MCF 10A (cell line): ENCODE data around the gene ENOSF1. TPM values are rescaled to one million over a fixed set of nuclear protein-coding genes. Genes with fewer than 3 reads are reported as not detected.

ENCODE experiments used
- BruUV-seq: library from RNA; stranded (reverse); fragments of 400-500 nt; replicated peaks from 2 replicates; lab custom pipeline; 2021; lab: Mats Ljungman, UMichigan
- CTCF ChIA-PET: fragments of 300-600 bp; sonication (Branson Sonifier 250); formaldehyde crosslinking; extraction: SDS; loops from one replicate; lab custom pipeline; 2021; ENCODE audit warnings: antibody characterized with exemption, inconsistent platforms; lab: Yijun Ruan, JAX
- POLR2A ChIA-PET: fragments of 300-600, 350-650 bp; sonication (Branson Sonifier 250); formaldehyde crosslinking; extraction: SDS; loops from one replicate; lab custom pipeline; 2020; ENCODE audit warnings: antibody characterized with exemption, inconsistent platforms; lab: Yijun Ruan, JAX
- DNase-seq: peaks from one replicate; pipeline ENCODE4 v3.0.0-alpha.2; 2018; ENCODE audit not compliant: unreplicated experiment
- H3K27ac Mint-ChIP-seq: one replicate; pipeline ENCODE4 v1.8.0; 2022; ENCODE audit warnings: mild to moderate bottlenecking, low read depth, mixed read lengths; ENCODE audit not compliant: unreplicated experiment
- H3K27me3 Mint-ChIP-seq: one replicate; pipeline ENCODE4 v1.8.0; 2022; ENCODE audit warnings: mixed read lengths; ENCODE audit not compliant: insufficient read depth, unreplicated experiment
- H3K36me3 Mint-ChIP-seq: one replicate; pipeline ENCODE4 v1.8.0; 2022; ENCODE audit warnings: mild to moderate bottlenecking, moderate library complexity, mixed read lengths; ENCODE audit not compliant: insufficient read depth, unreplicated experiment
- H3K4me1 Mint-ChIP-seq: one replicate; pipeline ENCODE4 v1.8.0; 2022; ENCODE audit warnings: mixed read lengths; ENCODE audit not compliant: insufficient read depth, unreplicated experiment
- H3K4me3 Mint-ChIP-seq: one replicate; pipeline ENCODE4 v1.8.0; 2022; ENCODE audit warnings: mild to moderate bottlenecking, moderate library complexity, mixed read lengths; ENCODE audit not compliant: unreplicated experiment
- H3K9me3 Mint-ChIP-seq: one replicate; pipeline ENCODE4 v1.8.0; 2022; ENCODE audit warnings: mixed read lengths; ENCODE audit not compliant: unreplicated experiment
- intact Hi-C: fragments of 100-400 bp; cut with micrococcal nuclease; formaldehyde crosslinking; loops from 2 replicates; pipeline ENCODE4 v1.14.1; 2022
- total RNA-seq: library from RNA; stranded (reverse); gene quantifications from 2 replicates; pipeline ENCODE4 v1.2.3, GENCODE V29; 2022
- TF ChIP-seq, protein P1 (sequence below): fragments of 200-600 bp; IDR thresholded peaks from one replicate; pipeline ENCODE4 v1.8.0; 2022; ENCODE audit warnings: antibody characterized with exemption, mild to moderate bottlenecking; ENCODE audit not compliant: unreplicated experiment

The ENOSF1 gene
- total RNA-seq, 1 experiment from 2014 or later, result 106 TPM

DNA sequence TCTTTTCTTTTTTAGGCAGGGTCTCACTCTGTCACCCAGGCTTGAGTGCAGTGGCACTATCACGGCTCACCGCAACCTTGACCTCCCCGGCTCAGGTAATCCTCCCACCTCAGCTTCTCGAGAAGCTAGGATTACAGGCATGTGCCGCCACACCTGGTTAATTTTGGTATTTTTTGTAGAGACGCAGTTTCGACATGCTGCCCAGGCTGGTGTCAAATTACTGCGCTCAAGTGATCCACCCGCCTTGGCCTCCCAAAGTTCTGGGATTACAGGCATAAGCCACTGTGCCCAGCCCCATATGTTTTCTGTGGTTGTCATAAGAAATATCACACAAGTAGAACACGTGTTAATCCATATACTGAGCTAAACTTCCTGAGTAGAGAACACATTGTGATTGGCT lies 14.6 kb downstream of the ENOSF1 start:
- ChIA-PET CTCF (interaction anchor here (1.0 to 1.1 kb wide), 3 partner anchors 13 to 39 kb away, joined by 3 read pairs; no protein-coding TSS in a partner anchor), POLR2A (interaction anchor here (0.5 to 1.2 kb wide), 3 partner anchors 18 to 131 kb away, joined by 3 to 5 read pairs (median 3); no protein-coding TSS in a partner anchor)
- H3K9me3 Mint-ChIP-seq, result no peaks in the 10 kb centered on the region
- no TSS peak for BruUV-seq
- H3K27me3 Mint-ChIP-seq, result no peaks in the 10 kb centered on the region
- H3K4me1 Mint-ChIP-seq, result peaks cover 2% of the 10 kb centered on the region
- H3K36me3 Mint-ChIP-seq, result peaks cover 64% of the 10 kb centered on the region
- intact Hi-C loops, result no loop called here
- H3K4me3 Mint-ChIP-seq, result no peak overlapping the region
- TF ChIP-seq, protein P1, sequence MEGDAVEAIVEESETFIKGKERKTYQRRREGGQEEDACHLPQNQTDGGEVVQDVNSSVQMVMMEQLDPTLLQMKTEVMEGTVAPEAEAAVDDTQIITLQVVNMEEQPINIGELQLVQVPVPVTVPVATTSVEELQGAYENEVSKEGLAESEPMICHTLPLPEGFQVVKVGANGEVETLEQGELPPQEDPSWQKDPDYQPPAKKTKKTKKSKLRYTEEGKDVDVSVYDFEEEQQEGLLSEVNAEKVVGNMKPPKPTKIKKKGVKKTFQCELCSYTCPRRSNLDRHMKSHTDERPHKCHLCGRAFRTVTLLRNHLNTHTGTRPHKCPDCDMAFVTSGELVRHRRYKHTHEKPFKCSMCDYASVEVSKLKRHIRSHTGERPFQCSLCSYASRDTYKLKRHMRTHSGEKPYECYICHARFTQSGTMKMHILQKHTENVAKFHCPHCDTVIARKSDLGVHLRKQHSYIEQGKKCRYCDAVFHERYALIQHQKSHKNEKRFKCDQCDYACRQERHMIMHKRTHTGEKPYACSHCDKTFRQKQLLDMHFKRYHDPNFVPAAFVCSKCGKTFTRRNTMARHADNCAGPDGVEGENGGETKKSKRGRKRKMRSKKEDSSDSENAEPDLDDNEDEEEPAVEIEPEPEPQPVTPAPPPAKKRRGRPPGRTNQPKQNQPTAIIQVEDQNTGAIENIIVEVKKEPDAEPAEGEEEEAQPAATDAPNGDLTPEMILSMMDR, result no peak
- no peak overlapping the region for H3K27ac Mint-ChIP-seq
- DNase-seq, result peak; percentile 60

DNA sequence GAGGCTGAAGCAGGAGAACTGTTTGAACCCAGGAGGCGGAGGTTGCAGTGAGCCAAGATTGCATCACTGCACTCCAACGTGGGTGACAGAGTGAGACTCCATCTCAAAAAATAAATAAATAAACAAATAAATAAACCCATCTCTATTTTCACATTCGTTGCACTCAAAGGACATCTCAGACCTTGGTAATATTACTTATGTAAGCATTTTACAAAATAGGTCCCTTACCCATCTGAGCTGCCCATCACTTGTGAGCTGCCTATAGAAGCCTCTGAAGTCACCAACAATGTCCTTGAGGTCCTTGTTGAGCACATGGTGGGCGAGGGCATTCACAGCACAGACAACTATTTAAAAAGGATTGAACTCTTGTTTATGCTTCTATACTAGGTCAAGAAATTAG lies 15.4 kb downstream of the ENOSF1 start:
- CTCF ChIA-PET, result interaction anchor here (0.6 to 1.1 kb wide), 3 partner anchors 16 to 66 kb away, joined by 3 read pairs; partner anchors contain the start of gene ENOSF1
- peaks cover 72% of the 10 kb centered on the region for H3K36me3 Mint-ChIP-seq
- TF ChIP-seq, protein P1, result no peak
- H3K27ac Mint-ChIP-seq, result no peak overlapping the region
- H3K27me3 Mint-ChIP-seq, result no peaks in the 10 kb centered on the region
- BruUV-seq, result no TSS peak
- H3K9me3 Mint-ChIP-seq, result no peaks in the 10 kb centered on the region
- no peak for DNase-seq
- intact Hi-C loops, result no loop called here
- POLR2A ChIA-PET, result no interaction called here
- no peak overlapping the region for H3K4me3 Mint-ChIP-seq
- H3K4me1 Mint-ChIP-seq, result no peaks in the 10 kb centered on the region

DNA sequence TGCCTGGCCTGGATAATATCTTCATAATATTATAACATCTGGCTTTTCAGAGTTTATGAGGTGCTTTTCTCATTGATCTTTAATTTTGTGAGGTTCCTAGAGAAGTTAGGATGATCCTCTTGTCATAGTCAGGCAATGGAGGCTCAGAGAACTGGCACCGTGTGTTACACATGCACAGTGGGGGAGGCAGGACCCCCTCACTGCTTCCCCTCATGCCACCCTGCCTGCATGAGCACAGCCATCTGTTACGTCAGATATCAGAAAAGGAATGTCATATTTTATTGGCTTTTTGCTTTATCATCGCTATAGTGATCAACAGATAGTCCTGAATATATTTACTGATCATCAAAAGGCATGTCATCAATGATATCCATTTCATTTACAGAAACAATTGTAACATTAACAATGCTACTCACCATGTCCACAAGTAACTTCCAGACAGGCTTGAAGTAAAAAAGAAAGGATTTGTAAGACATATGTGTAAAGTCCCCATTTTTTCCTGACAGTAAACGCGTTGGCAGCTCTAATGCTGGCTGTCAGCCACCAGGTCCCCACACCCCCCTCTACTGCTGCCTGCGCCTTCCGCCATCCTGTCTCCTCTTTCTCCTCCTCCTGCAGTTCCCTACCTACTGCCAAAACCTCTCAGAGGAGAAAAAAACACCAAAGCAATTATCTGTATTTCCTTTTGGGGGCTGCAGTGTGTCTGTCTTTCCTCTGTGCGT lies 18.8 kb downstream of the ENOSF1 start:
- intact Hi-C loops, result no loop called here
- TF ChIP-seq, protein P1, result no peak
- H3K27ac Mint-ChIP-seq, result no peak overlapping the region
- H3K4me3 Mint-ChIP-seq, result no peak overlapping the region
- ChIA-PET CTCF (interaction anchor here (0.6 to 0.9 kb wide), 2 partner anchors 408 to 1978 kb away, joined by 3 to 4 read pairs; no protein-coding TSS in a partner anchor), POLR2A (no interaction called here)
- H3K36me3 Mint-ChIP-seq, result peaks cover 81% of the 10 kb centered on the region
- no TSS peak for BruUV-seq
- no peak for DNase-seq
- no peaks in the 10 kb centered on the region for H3K4me1 Mint-ChIP-seq
- H3K27me3 Mint-ChIP-seq, result no peaks in the 10 kb centered on the region
- no peaks in the 10 kb centered on the region for H3K9me3 Mint-ChIP-seq

DNA sequence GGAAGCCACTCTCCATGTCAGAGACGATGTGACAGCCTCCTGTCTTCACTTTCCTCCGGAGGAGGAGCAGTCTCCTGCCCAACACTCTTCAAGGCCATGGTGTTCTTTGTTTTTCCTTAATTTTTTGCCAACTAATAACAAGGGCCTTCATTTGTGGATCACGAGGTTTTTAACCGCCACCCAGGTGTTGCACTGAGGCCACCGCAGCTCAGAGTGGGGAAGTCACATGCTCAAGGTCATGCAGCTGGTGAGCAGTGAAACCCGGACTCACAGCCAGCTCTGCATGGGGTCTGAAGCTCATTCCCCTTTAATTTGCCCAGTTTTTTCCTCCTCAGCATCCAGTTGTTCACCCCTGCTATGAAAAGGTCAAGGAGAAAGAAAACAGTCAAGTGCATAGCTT lies 19.6 kb downstream of the ENOSF1 start:
- DNase-seq, result no peak
- Mint-ChIP-seq H3K4me3 (no peak overlapping the region), H3K27me3 (no peaks in the 10 kb centered on the region), H3K4me1 (no peaks in the 10 kb centered on the region), H3K9me3 (no peaks in the 10 kb centered on the region), H3K36me3 (peaks cover 82% of the 10 kb centered on the region), H3K27ac (no peak overlapping the region)
- ChIA-PET POLR2A (no interaction called here), CTCF (interaction anchor here (0.6 to 1.9 kb wide), 5 partner anchors 34 to 1979 kb away, joined by 3 to 5 read pairs (median 4); no protein-coding TSS in a partner anchor)
- TSS peak; percentile 9 for BruUV-seq
- intact Hi-C loops, result no loop called here
- TF ChIP-seq, protein P1, result no peak
